ENCODE measurements around the gene ZNF628. TPM values are rescaled to one million over a fixed set of nuclear protein-coding genes. Genes with fewer than 3 reads are reported as not detected.

The ZNF628 gene
- total RNA-seq, 2 donors from 2014 or later: 9.9 to 12.6 TPM

DNA sequence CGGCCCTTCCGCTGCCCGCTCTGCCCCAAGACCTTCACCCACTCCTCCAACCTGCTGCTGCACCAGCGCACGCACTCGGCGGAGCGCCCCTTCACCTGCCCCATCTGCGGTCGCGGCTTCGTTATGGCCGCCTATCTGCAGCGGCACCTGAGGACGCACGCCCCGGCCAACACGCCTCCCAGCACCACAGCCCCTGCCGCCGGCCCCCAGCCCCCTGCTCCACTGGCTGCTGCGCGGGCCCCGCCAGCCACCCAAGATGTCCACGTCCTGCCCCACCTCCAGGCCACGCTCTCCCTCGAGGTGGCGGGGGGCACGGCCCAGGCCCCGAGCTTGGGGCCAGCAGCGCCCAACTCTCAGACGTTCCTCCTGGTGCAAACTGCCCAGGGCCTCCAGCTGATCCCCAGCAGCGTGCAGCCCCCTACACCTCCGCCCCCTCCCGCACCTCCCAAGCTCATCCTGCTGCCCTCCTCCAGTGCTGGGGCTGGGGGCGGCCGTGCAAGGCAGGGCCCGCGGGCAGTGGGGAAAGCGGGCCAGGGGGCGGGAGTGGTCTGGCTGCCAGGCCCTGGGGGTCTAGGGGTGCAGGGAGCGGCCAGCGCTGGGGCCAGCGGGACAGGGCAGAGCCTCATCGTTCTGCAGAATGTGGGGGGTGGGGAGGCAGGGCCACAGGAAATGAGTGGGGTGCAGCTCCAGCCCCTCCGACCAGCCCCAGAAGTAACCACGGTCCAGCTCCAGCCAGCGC is 6.7 kb downstream of the ZNF628 start:
- no peak overlapping the region for H3K4me3 Mint-ChIP-seq
- TF ChIP-seq, protein P1, sequence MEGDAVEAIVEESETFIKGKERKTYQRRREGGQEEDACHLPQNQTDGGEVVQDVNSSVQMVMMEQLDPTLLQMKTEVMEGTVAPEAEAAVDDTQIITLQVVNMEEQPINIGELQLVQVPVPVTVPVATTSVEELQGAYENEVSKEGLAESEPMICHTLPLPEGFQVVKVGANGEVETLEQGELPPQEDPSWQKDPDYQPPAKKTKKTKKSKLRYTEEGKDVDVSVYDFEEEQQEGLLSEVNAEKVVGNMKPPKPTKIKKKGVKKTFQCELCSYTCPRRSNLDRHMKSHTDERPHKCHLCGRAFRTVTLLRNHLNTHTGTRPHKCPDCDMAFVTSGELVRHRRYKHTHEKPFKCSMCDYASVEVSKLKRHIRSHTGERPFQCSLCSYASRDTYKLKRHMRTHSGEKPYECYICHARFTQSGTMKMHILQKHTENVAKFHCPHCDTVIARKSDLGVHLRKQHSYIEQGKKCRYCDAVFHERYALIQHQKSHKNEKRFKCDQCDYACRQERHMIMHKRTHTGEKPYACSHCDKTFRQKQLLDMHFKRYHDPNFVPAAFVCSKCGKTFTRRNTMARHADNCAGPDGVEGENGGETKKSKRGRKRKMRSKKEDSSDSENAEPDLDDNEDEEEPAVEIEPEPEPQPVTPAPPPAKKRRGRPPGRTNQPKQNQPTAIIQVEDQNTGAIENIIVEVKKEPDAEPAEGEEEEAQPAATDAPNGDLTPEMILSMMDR (conservative IDR thresholded peaks at IDR 0.05): no peak
- H3K27me3 Mint-ChIP-seq (ENCODE audit: insufficient read depth): no peaks in the 10 kb centered on the region
- H3K27ac Mint-ChIP-seq: no peak overlapping the region
- WGBS, 2 experiments (ENCODE audit: insufficient coverage in 1 of 2, insufficient read length in 1 of 2): 95% methylated on average over 15 to 47 of the region's 47 CpGs
- H3K9me3 Mint-ChIP-seq: no peaks in the 10 kb centered on the region
- H3K36me3 Mint-ChIP-seq (ENCODE audit: low read depth): peaks cover 7% of the 10 kb centered on the region
- Histone ChIP-seq H3K4me1 (ENCODE audit: control insufficient read depth, insufficient read depth, low read length) (peaks cover 13% of the 10 kb centered on the region), H3K9me3 (ENCODE audit: control insufficient read depth, low read length) (no peaks in the 10 kb centered on the region), H3K36me3 (ENCODE audit: control insufficient read depth, insufficient read depth, low read length) (peaks cover 5% of the 10 kb centered on the region), H3K27ac (ENCODE audit: low read depth, low read length) (no peak overlapping the region), H3K9ac (ENCODE audit: extremely low read depth, low read length, poor library complexity, severe bottlenecking) (no peak overlapping the region), H3K27me3 (ENCODE audit: control insufficient read depth, insufficient read depth, low read length, poor library complexity, severe bottlenecking) (no peaks in the 10 kb centered on the region), H3K4me3 (ENCODE audit: low read length) (no peak overlapping the region)
- DNase-seq: peak; percentile 47
- H3K4me1 Mint-ChIP-seq: peaks cover 15% of the 10 kb centered on the region

DNA sequence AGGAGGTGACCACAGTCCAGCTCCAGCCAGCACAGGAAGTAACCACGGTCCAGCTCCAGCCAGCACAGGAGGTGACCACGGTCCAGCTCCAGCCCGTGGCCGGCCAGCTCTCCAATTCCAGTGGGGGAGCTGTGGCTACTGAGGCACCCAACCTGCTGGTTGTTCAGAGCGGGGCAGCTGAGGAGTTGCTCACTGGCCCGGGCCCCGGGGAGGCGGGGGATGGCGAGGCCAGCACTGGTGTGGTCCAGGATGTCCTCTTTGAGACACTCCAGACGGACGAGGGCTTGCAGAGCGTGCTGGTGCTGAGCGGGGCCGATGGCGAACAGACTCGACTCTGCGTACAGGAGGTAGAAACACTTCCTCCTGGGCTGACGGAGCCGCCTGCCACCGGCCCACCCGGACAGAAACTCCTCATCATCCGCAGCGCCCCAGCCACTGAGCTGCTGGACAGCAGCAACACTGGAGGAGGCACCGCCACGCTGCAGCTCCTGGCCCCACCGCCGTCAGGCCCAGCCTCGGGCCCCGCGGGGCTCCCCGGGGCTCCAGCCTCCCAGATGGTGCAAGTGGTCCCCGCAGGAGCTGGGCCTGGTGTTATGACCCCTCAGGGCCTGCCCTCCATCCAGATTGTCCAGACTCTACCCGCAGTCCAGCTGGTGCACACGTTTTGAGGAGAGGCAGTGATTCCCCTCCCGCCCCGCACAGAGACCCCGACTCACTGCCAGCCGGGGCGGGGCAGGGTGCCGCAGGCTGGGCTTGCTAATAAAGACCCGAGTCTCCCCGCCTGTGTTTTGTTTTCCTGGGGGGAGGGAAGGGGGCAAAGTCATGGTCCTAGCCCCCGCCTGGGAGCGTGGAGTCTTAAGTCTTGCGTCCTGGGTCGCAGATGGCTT is 7.5 kb downstream of the ZNF628 start:
- Histone ChIP-seq H3K36me3 (ENCODE audit: control insufficient read depth, insufficient read depth, low read length) (peaks cover 5% of the 10 kb centered on the region), H3K9me3 (ENCODE audit: control insufficient read depth, low read length) (no peaks in the 10 kb centered on the region), H3K9ac (ENCODE audit: extremely low read depth, low read length, poor library complexity, severe bottlenecking) (peak overlapping the region; percentile 79), H3K4me3 (ENCODE audit: low read length) (peak overlapping the region; percentile 85), H3K27ac (ENCODE audit: low read depth, low read length) (peak overlapping the region; percentile 86), H3K27me3 (ENCODE audit: control insufficient read depth, insufficient read depth, low read length, poor library complexity, severe bottlenecking) (no peaks in the 10 kb centered on the region), H3K4me1 (ENCODE audit: control insufficient read depth, insufficient read depth, low read length) (peaks cover 13% of the 10 kb centered on the region)
- peak overlapping the region; percentile 76 for H3K4me3 Mint-ChIP-seq
- 87 to 95% methylated on average over 29 to 46 of the region's 46 CpGs for WGBS, 2 experiments (ENCODE audit: insufficient coverage in 1 of 2, insufficient read length in 1 of 2)
- TF ChIP-seq, protein P1 (conservative IDR thresholded peaks at IDR 0.05): no peak
- no peaks in the 10 kb centered on the region for H3K27me3 Mint-ChIP-seq (ENCODE audit: insufficient read depth)
- H3K4me1 Mint-ChIP-seq: peaks cover 15% of the 10 kb centered on the region
- DNase-seq: peak; percentile 66
- peaks cover 4% of the 10 kb centered on the region for H3K36me3 Mint-ChIP-seq (ENCODE audit: low read depth)
- H3K27ac Mint-ChIP-seq: no peak overlapping the region
- no peaks in the 10 kb centered on the region for H3K9me3 Mint-ChIP-seq

DNA sequence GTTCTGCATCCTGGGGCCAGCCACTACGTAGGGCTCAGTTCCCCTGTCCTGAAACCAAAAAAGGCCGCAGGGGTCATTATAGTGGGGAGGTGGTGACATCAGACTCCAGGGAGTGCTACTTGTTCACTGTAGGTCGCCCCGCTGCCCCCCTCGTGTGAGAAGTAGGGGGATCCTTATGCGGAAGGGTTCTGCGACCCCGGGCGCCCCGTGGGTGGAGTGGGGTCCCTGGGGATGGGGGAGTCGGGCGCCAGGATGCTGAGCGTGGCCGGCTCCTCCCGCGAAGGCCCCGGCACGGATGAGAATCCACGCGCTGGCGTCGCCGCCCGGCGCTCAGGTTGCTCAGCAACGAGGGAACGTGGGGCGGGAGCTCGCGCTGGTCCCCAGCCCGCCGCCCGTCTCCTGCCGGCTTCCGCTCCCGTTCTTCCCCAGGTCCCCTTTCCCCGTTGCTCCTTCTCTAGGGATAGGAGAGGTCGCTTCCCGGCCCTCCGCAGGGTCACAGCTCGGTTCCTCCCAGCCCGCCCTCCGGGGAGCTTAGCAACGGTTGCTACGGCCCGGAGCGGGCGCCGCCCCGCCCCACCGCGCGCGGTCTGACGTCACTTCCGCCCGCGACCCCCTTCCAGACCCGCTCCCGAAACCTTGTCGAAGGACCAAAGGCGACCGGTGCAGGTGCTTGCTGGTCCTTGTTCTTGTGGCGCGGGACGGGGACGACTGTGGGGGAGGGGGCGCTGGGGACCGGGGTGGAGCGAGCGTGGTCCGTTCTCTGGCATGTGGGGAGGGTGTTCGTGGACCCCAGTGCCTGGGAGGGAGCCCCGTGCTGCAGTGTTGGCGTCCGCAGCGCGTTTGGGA is 8.4 kb downstream of the ZNF628 start, which contains the start of gene NAT14:
Gene NAT14, plus strand, starts transcription at position 596 of the 846 bp plus-strand sequence. CDS start 521 bp downstream, outside the sequence.
- Mint-ChIP-seq H3K4me1 (peaks cover 15% of the 10 kb centered on the region), H3K9me3 (no peaks in the 10 kb centered on the region), H3K27ac (peak within 1 kb of the TSS; percentile 89), H3K36me3 (ENCODE audit: low read depth) (peaks cover 2% of the 10 kb centered on the region), H3K27me3 (ENCODE audit: insufficient read depth) (no peaks in the 10 kb centered on the region), H3K4me3 (peak within 1 kb of the TSS; percentile 76)
- Histone ChIP-seq H3K36me3 (ENCODE audit: control insufficient read depth, insufficient read depth, low read length) (peaks cover 5% of the 10 kb centered on the region), H3K9ac (ENCODE audit: extremely low read depth, low read length, poor library complexity, severe bottlenecking) (peak within 1 kb of the TSS; percentile 79), H3K27ac (ENCODE audit: low read depth, low read length) (peak within 1 kb of the TSS; percentile 86), H3K9me3 (ENCODE audit: control insufficient read depth, low read length) (no peaks in the 10 kb centered on the region), H3K4me3 (ENCODE audit: low read length) (peak within 1 kb of the TSS; percentile 85), H3K4me1 (ENCODE audit: control insufficient read depth, insufficient read depth, low read length) (peaks cover 17% of the 10 kb centered on the region), H3K27me3 (ENCODE audit: control insufficient read depth, insufficient read depth, low read length, poor library complexity, severe bottlenecking) (no peaks in the 10 kb centered on the region)
- WGBS, 2 experiments (ENCODE audit: insufficient coverage in 1 of 2, insufficient read length in 1 of 2): 2 to 3% methylated on average over 32 to 78 of the region's 78 CpGs
- TF ChIP-seq, protein P1 (conservative IDR thresholded peaks at IDR 0.05): no peak
- DNase-seq: peak; percentile 96
